ENCODE data around the gene GTF2H3. TPM values are rescaled to one million over a fixed set of nuclear protein-coding genes. Genes with fewer than 3 reads are reported as not detected.

GTF2H3 gene
- total and polyA plus RNA-seq, 10 of the 15 experiments (the other 5 are each of a cell fraction or from before 2014, with no cell fraction given), result 20.6 to 62.9 (median 34.7) TPM

- Histone ChIP-seq H3K27ac (ENCODE audit: control insufficient read depth, insufficient read depth) (no peak overlapping the region), H3K9ac (ENCODE audit: control insufficient read depth, insufficient read depth, low read length) (no peak overlapping the region), H2AFZ (ENCODE audit: control insufficient read depth, low read depth, low read length) (no peak overlapping the region), H3K4me3 (no peak overlapping the region), H3K79me2 (ENCODE audit: control insufficient read depth, insufficient read depth, low read length) (no peaks in the 10 kb centered on the region; the same call in 1 of the 2 replicates), H3K27me3 (replicated peaks in 1 of 2; ENCODE audit: control insufficient read depth in 2 of 2, insufficient read depth in 2 of 2, low read length in 1 of 2) (no peaks in the 10 kb centered on the region), H3K4me2 (ENCODE audit: control insufficient read depth, insufficient read depth) (no peak overlapping the region), H3K4me1 (ENCODE audit: control insufficient read depth, insufficient read depth, low read length) (no peaks in the 10 kb centered on the region), H3K9me3 (replicated peaks; ENCODE audit: control insufficient read depth, insufficient read depth, low read length) (no peaks in the 10 kb centered on the region), H3K36me3 (ENCODE audit: control insufficient read depth in 2 of 2, insufficient read depth in 2 of 2, low read length in 1 of 2) (peaks cover 6 to 25% of the 10 kb centered on the region in 2 experiments), H4K20me1 (ENCODE audit: control insufficient read depth, insufficient read depth) (no peaks in the 10 kb centered on the region)
- ChIA-PET SMC1A (ENCODE audit: uncharacterized antibody, unreplicated experiment) (interaction anchor here (0.6 to 1.4 kb wide), 4 partner anchors 11 to 1238 kb away, joined by 3 to 5 read pairs (median 4); no protein-coding TSS in a partner anchor), CTCF (no interaction called here), POLR2A (no interaction called here), RAD21 (ENCODE audit: unreplicated experiment) (no interaction called here)
- no peak for DNase-seq (ENCODE audit: low read depth, low spot score)
- intact Hi-C loops (cut with micrococcal nuclease; ENCODE audit: unreplicated experiment) (no loop called here), in situ Hi-C loops (cut with MboI) (no loop called here)
- WGBS (ENCODE audit: insufficient coverage, insufficient replicate concordance, low lambda C conversion rate, missing lambda C conversion rate), result 79% methylated on average over 5 of the region's 5 CpGs
- BruUV-seq (replicated peaks), result no TSS peak
- no peak for FAIRE-seq
- no peak for ATAC-seq
- TF ChIP-seq BMI1 (IDR thresholded peaks at IDR 0.05; ENCODE audit: borderline replicate concordance), result no peak
- TF ChIP-seq BHLHE40 (IDR thresholded peaks at IDR 0.05; ENCODE audit: borderline replicate concordance in 1 of 2, low read depth in 2 of 2, low read length in 1 of 2), result no peak
- no peak for TF ChIP-seq ETV6 (conservative IDR thresholded peaks at IDR 0.05 in 1 of 2, IDR thresholded peaks at IDR 0.05 in 1 of 2; ENCODE audit: borderline replicate concordance in 1 of 2, low read depth in 1 of 2)
Measured at GRCh38 chr12:123645878-123646277, 12.2 kb downstream of the GTF2H3 start.

DNA sequence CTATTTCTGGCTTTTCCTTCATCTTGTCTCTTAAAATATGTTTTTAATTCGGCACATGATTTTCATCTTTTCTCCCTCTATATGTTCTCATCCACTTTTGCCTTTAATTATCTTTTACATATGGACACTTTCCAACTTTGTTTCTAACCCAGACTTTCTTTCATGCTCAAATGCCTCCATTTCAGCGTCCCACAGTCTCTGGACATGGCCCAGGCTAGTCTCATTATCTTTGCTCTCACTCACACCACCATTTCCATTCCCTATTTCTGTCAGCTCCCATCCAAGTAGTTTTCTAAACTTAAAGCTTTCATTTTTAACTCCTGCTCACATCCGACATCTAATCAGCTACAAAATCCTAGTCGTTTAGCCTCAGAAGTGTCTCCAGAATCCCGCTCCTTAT is 14.8 kb downstream of the GTF2H3 start:
- no peak overlapping the region for H3K4me3 ChIP-seq
- WGBS (ENCODE audit: insufficient coverage, insufficient replicate concordance, low lambda C conversion rate, missing lambda C conversion rate), result 86% methylated on average over 5 of the region's 5 CpGs
- H4K20me1 ChIP-seq (ENCODE audit: control insufficient read depth, insufficient read depth), result no peaks in the 10 kb centered on the region
- H3K4me1 ChIP-seq (ENCODE audit: control insufficient read depth, insufficient read depth, low read length), result no peaks in the 10 kb centered on the region
- intact Hi-C loops (cut with micrococcal nuclease; ENCODE audit: unreplicated experiment) (no loop called here), in situ Hi-C loops (cut with MboI) (no loop called here)
- no peaks in the 10 kb centered on the region for H3K79me2 ChIP-seq (ENCODE audit: control insufficient read depth, insufficient read depth, low read length)
- H3K9ac ChIP-seq (ENCODE audit: control insufficient read depth, insufficient read depth, low read length), result no peak overlapping the region
- DNase-seq (ENCODE audit: low read depth, low spot score), result no peak
- ChIA-PET RAD21 (ENCODE audit: unreplicated experiment) (no interaction called here), SMC1A (ENCODE audit: uncharacterized antibody, unreplicated experiment) (no interaction called here), POLR2A (no interaction called here), CTCF (no interaction called here)
- H3K27ac ChIP-seq (ENCODE audit: control insufficient read depth, insufficient read depth), result no peak overlapping the region
- H2AFZ ChIP-seq (ENCODE audit: control insufficient read depth, low read depth, low read length), result no peak overlapping the region
- no peaks in the 10 kb centered on the region for H3K27me3 ChIP-seq (replicated peaks in 1 of 2; ENCODE audit: control insufficient read depth in 2 of 2, insufficient read depth in 2 of 2, low read length in 1 of 2)
- no peak for ATAC-seq
- no peak for FAIRE-seq
- no TSS peak for BruUV-seq (replicated peaks)
- H3K9me3 ChIP-seq (replicated peaks; ENCODE audit: control insufficient read depth, insufficient read depth, low read length), result no peaks in the 10 kb centered on the region
- peaks cover 6 to 28% of the 10 kb centered on the region in 2 experiments for H3K36me3 ChIP-seq (ENCODE audit: control insufficient read depth in 2 of 2, insufficient read depth in 2 of 2, low read length in 1 of 2)
- TF ChIP-seq IKZF2 (IDR thresholded peaks at IDR 0.05), result no peak
- no peak overlapping the region for H3K4me2 ChIP-seq (ENCODE audit: control insufficient read depth, insufficient read depth)
